Progenitor cell of endocrine pancreas (in vitro differentiated cells): Measurements from ENCODE around the gene RNF126. TPM values are rescaled to one million over a fixed set of nuclear protein-coding genes. Genes with fewer than 3 reads are reported as not detected.

ENCODE experiments used
- DNase-seq: peaks from one replicate; pipeline ENCODE4 v3.0.0; 2021; ENCODE audit warnings: low spot score; ENCODE audit not compliant: unreplicated experiment
- H3K27ac Mint-ChIP-seq: 2 replicates; pipeline ENCODE4 v1.8.0; 2021; ENCODE audit warnings: mild to moderate bottlenecking, moderate library complexity, mixed read lengths
- H3K27me3 Mint-ChIP-seq: 2 replicates; pipeline ENCODE4 v1.8.0; 2021; ENCODE audit warnings: mixed read lengths
- H3K36me3 Mint-ChIP-seq: 2 replicates; pipeline ENCODE4 v1.8.0; 2022; ENCODE audit warnings: mixed read lengths; ENCODE audit not compliant: insufficient read depth
- H3K4me1 Mint-ChIP-seq: 2 replicates; pipeline ENCODE4 v1.8.0; 2021; ENCODE audit warnings: low read depth, mixed read lengths
- H3K4me3 Mint-ChIP-seq: 2 replicates; pipeline ENCODE4 v1.8.0; 2021; ENCODE audit warnings: low read depth, mild to moderate bottlenecking, moderate library complexity, mixed read lengths
- H3K9me3 Mint-ChIP-seq: 2 replicates; pipeline ENCODE4 v1.8.0; 2021; ENCODE audit warnings: low read depth, mixed read lengths
- total RNA-seq: library from RNA; stranded (reverse); gene quantifications from 2 replicates; pipeline ENCODE4 v1.2.1, GENCODE V29; 2021
- TF ChIP-seq, protein P1 (sequence below): fragments of 200-600 bp; sonication (generic); IDR thresholded peaks from one replicate; pipeline ENCODE4 v1.5.0; 2021; ENCODE audit warnings: antibody characterized with exemption, mild to moderate bottlenecking; ENCODE audit not compliant: unreplicated experiment

RNF126 gene
- total RNA-seq, 1 donor from 2014 or later: 37.3 TPM

DNA sequence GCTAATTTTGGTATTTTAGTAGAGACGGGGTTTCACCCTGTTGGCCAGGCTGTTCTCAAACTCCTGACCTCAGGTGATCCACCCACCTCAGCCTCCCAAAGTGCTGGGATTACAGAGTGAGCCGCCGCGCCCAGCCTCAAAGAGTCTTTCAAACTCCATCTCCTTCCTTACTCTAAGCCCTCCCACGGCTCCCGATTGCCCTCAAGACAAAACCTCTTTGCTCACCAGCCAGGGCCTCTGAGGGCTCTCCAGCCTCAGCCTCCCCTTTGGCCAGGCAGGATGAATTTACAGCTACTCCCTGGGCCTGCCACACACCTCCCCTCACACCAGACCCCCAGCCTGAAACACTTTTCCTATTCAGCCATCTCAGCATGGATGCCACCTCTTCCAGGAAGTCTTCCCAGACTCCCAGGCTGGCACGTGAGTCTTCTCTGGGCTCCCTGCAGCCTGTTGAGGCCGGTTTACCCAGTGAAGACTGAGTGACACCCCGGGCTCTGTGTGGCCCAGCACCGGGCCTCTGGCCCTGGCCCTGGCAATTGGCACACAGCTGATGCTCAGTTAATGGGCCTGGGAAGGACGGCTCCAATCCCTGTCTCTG lies 24.7 kb upstream of the RNF126 start:
- TF ChIP-seq, protein P1, sequence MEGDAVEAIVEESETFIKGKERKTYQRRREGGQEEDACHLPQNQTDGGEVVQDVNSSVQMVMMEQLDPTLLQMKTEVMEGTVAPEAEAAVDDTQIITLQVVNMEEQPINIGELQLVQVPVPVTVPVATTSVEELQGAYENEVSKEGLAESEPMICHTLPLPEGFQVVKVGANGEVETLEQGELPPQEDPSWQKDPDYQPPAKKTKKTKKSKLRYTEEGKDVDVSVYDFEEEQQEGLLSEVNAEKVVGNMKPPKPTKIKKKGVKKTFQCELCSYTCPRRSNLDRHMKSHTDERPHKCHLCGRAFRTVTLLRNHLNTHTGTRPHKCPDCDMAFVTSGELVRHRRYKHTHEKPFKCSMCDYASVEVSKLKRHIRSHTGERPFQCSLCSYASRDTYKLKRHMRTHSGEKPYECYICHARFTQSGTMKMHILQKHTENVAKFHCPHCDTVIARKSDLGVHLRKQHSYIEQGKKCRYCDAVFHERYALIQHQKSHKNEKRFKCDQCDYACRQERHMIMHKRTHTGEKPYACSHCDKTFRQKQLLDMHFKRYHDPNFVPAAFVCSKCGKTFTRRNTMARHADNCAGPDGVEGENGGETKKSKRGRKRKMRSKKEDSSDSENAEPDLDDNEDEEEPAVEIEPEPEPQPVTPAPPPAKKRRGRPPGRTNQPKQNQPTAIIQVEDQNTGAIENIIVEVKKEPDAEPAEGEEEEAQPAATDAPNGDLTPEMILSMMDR: no peak
- no peaks in the 10 kb centered on the region for H3K4me1 Mint-ChIP-seq
- H3K4me3 Mint-ChIP-seq: no peak overlapping the region
- no peaks in the 10 kb centered on the region for H3K27me3 Mint-ChIP-seq
- peak overlapping the region; percentile 69 for H3K27ac Mint-ChIP-seq
- H3K9me3 Mint-ChIP-seq: no peaks in the 10 kb centered on the region
- H3K36me3 Mint-ChIP-seq: no peaks in the 10 kb centered on the region
- no peak for DNase-seq

DNA sequence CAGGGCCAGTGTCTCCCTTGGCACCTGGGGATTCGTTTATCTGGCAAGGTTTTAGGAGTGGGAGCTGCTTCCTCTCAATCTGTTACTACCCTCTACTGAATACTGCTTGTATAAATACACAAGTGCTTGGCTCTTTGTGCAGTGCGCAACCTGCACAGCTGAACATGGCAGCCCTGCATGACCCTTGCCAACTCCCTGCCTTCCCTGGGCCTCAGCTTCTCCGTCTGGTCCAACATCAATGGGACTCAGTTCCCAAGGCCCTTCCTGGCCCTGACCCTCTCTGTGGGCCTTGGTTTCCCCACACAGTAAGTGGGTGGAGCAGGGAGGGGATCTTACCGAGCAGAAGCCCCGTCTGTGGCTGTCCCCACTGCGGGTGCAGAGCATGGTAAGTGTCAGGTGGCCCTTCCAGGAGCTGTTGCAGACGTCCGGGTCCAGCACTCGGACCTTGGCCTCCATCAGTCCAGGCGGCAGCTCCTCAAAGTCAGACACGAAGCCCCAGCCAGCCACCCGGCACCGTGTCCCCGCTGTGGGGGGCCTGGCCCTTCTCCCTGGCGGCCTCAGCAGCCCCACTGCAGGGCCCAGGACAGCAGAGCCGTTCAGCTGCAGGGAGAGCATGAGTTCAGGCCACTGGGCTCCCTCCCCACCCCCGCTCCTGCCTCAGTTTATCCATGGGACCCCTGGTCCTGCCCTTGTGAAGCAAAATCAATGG lies 23.7 kb upstream of the RNF126 start:
- Mint-ChIP-seq H3K9me3 (no peaks in the 10 kb centered on the region), H3K27ac (no peak overlapping the region)

GRCh38 chr19:685454-685931 lies 22.5 kb upstream of the RNF126 start:
- H3K27me3 Mint-ChIP-seq: no peaks in the 10 kb centered on the region
- TF ChIP-seq, protein P1: no peak
- no peaks in the 10 kb centered on the region for H3K36me3 Mint-ChIP-seq
- no peak overlapping the region for H3K27ac Mint-ChIP-seq
- no peaks in the 10 kb centered on the region for H3K9me3 Mint-ChIP-seq
- no peak for DNase-seq
- H3K4me3 Mint-ChIP-seq: no peak overlapping the region
- no peaks in the 10 kb centered on the region for H3K4me1 Mint-ChIP-seq

More for the DNA sequence above, 23.7 kb upstream of the RNF126 start:
- Mint-ChIP-seq H3K36me3 (no peaks in the 10 kb centered on the region), H3K27me3 (no peaks in the 10 kb centered on the region), H3K4me3 (no peak overlapping the region), H3K4me1 (no peaks in the 10 kb centered on the region)
- no peak for DNase-seq
- TF ChIP-seq, protein P1: no peak

DNA sequence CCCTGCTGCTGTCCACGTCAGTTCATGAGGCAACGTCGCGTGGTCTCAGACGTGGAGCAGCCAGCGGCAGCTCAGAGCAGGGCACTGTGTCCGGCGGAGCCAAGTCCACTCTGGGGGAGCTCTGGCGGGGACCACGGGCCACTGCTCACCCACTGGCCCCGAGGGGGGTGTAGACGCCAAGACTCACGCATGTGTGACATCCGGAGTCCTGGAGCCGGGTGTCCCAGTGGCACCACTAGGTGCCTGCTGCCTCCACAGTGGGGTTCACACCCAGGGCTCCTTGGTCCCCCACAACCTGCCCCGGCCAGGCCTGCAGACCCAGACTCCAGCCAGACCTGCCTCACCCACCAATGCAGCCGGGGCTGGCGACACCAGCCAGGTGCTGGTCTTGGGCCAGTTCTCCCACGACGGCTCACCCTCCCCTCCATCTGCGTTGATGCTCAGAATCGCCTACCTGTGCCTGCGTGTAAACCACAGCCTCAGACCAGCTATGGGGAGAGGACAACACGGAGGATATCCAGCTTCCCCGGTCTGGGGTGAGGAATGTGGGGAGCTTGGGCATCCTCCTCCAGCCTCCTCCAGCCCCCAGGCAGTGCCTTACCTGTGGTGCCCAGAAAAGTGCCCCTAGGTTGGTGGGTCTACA lies 19.8 kb upstream of the RNF126 start:
- Mint-ChIP-seq H3K4me3 (no peak overlapping the region), H3K9me3 (no peaks in the 10 kb centered on the region), H3K36me3 (no peaks in the 10 kb centered on the region), H3K27me3 (no peaks in the 10 kb centered on the region), H3K27ac (no peak overlapping the region), H3K4me1 (no peaks in the 10 kb centered on the region)
- TF ChIP-seq, protein P1: no peak
- no peak for DNase-seq

GRCh38 chr19:681029-682019 lies 18.3 kb upstream of the RNF126 start:
- peak overlapping the region; percentile 91 for H3K4me3 Mint-ChIP-seq
- TF ChIP-seq, protein P1: no peak
- peak overlapping the region; percentile 99 for H3K27ac Mint-ChIP-seq
- no peak for DNase-seq
- no peaks in the 10 kb centered on the region for H3K27me3 Mint-ChIP-seq
- H3K4me1 Mint-ChIP-seq: no peaks in the 10 kb centered on the region
- no peaks in the 10 kb centered on the region for H3K36me3 Mint-ChIP-seq
- no peaks in the 10 kb centered on the region for H3K9me3 Mint-ChIP-seq
